PC-3 (cell line): ENCODE measurements around the gene WDR87.

Experiments used
- CTCF ChIP-seq: fragments of 300-600 bp; sonication (generic); conservative IDR thresholded peaks from 2 replicates; pipeline ENCODE4 v1.5.1; 2017; ENCODE audit warnings: antibody characterized with exemption, low read depth, mild to moderate bottlenecking, low read length
- EZH2 ChIP-seq: fragments of 300-600 bp; sonication (generic); IDR thresholded peaks from one replicate; pipeline ENCODE4 v1.6.1; 2017; ENCODE audit warnings: antibody characterized with exemption, mild to moderate bottlenecking, low read length; ENCODE audit not compliant: unreplicated experiment

- TF ChIP-seq CTCF (no peak), EZH2 (no peak)
Measured at GRCh38 chr19:37899966-37900365, 6.4 kb downstream of the WDR87 start.
